ENCODE results near the gene WDPCP. TPM values are rescaled to one million over a fixed set of nuclear protein-coding genes. Genes with fewer than 3 reads are reported as not detected.

WDPCP gene
- total RNA-seq, 4 donors from 2014 or later: 7.1 to 19.9 (median 9.6) TPM

DNA sequence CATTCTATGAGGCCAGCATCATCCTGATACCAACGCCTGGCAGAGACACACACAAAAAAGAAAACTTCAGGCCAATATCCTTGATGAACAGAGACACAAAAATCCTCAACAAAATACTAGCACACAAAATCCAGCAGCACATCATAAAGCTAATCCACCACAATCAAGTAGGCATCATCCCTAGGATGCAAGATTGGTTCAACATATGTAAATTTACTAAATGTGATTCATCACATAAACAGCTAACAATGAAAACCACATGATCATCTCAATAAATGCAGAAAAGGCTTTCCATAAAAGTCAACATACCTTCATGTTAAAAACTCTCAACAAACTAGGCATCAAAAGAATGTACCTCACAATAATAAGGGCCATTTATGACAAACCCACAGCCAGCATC lies 65.3 kb downstream of the WDPCP start:
- no peak overlapping the region for H3K27ac ChIP-seq
- H3K4me1 ChIP-seq: no peaks in the 10 kb centered on the region
- H3K36me3 ChIP-seq: no peaks in the 10 kb centered on the region
- H3K9me3 ChIP-seq: peaks cover 0 to 53% (median 0%) of the 10 kb centered on the region in 3 donors
- no peak overlapping the region for H3K4me3 ChIP-seq
- no peak for ATAC-seq
- no peaks in the 10 kb centered on the region for H3K27me3 ChIP-seq
- TF ChIP-seq EP300 (IDR thresholded peaks at IDR 0.05) (no peak), POLR2AphosphoS5 (IDR thresholded peaks at IDR 0.05) (no peak), POLR2A (IDR thresholded peaks at IDR 0.05) (no peak)
- TF ChIP-seq, protein P1, sequence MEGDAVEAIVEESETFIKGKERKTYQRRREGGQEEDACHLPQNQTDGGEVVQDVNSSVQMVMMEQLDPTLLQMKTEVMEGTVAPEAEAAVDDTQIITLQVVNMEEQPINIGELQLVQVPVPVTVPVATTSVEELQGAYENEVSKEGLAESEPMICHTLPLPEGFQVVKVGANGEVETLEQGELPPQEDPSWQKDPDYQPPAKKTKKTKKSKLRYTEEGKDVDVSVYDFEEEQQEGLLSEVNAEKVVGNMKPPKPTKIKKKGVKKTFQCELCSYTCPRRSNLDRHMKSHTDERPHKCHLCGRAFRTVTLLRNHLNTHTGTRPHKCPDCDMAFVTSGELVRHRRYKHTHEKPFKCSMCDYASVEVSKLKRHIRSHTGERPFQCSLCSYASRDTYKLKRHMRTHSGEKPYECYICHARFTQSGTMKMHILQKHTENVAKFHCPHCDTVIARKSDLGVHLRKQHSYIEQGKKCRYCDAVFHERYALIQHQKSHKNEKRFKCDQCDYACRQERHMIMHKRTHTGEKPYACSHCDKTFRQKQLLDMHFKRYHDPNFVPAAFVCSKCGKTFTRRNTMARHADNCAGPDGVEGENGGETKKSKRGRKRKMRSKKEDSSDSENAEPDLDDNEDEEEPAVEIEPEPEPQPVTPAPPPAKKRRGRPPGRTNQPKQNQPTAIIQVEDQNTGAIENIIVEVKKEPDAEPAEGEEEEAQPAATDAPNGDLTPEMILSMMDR (IDR thresholded peaks at IDR 0.05): no peak
- WGBS, 2 donors (ENCODE audit: low coverage in 1 of 2): 92 to 100% methylated on average over 1 of the region's 1 CpG

- Histone ChIP-seq H3K27me3 (no peaks in the 10 kb centered on the region), H3K27ac (no peak overlapping the region), H3K36me3 (no peaks in the 10 kb centered on the region), H3K4me1 (no peaks in the 10 kb centered on the region), H3K4me3 (no peak overlapping the region), H3K9me3 (peaks cover 0 to 53% (median 0%) of the 10 kb centered on the region in 3 donors)
- no peak for TF ChIP-seq EP300 (IDR thresholded peaks at IDR 0.05)
- TF ChIP-seq, protein P1 (IDR thresholded peaks at IDR 0.05): no peak
- TF ChIP-seq POLR2A (IDR thresholded peaks at IDR 0.05): no peak
- TF ChIP-seq POLR2AphosphoS5 (IDR thresholded peaks at IDR 0.05): no peak
- no CpG with 5 or more reads among the region's 1 CpG for WGBS, 2 donors (ENCODE audit: low coverage in 1 of 2)
- no peak for ATAC-seq
Measured at GRCh38 chr2:63520793-63521192, 67.5 kb downstream of the WDPCP start.

- TF ChIP-seq, protein P1 (IDR thresholded peaks at IDR 0.05): no peak
- no peak for ATAC-seq
Measured at GRCh38 chr2:63514781-63515180, 73.5 kb downstream of the WDPCP start.

DNA sequence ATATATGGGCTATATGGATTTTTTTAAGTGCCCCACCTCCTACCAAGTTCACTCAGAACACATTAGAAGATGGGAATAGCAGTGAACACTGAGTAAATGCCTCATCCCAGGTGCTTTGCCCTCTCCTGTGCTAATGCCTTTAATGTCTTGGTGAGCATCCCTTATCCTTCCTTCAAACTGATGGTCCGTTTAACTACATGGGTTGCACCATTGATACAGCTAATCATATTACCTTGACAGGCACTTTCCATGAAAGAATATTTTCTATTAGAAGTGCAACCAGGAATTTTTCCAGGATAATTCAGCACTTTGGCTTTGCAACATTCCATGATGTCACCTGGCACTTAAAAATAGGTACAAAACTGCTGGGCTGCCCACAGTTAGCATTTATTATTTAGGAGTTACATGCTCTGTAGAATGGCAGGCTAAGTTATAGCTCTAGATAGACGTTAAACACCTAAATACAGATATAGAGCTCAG lies 74.0 kb downstream of the WDPCP start:
- Histone ChIP-seq H3K9me3 (peaks cover 0 to 32% (median 0%) of the 10 kb centered on the region in 3 donors), H3K36me3 (no peaks in the 10 kb centered on the region), H3K4me3 (no peak overlapping the region), H3K4me1 (no peaks in the 10 kb centered on the region), H3K27me3 (no peaks in the 10 kb centered on the region), H3K27ac (no peak overlapping the region)
- ATAC-seq: no peak
- 36 to 57% methylated on average over 1 to 2 of the region's 2 CpGs for WGBS, 2 donors (ENCODE audit: low coverage in 1 of 2)
- TF ChIP-seq, protein P1 (IDR thresholded peaks at IDR 0.05): no peak
- TF ChIP-seq POLR2A (IDR thresholded peaks at IDR 0.05): no peak
- TF ChIP-seq EP300 (IDR thresholded peaks at IDR 0.05): no peak
- no peak for TF ChIP-seq POLR2AphosphoS5 (IDR thresholded peaks at IDR 0.05)

More at GRCh38 chr2:63514781-63515180, 73.5 kb downstream of the WDPCP start:
- H3K27me3 ChIP-seq: no peaks in the 10 kb centered on the region
- H3K9me3 ChIP-seq: peaks cover 0 to 32% (median 0%) of the 10 kb centered on the region in 3 donors
- H3K27ac ChIP-seq: no peak overlapping the region
- no peaks in the 10 kb centered on the region for H3K36me3 ChIP-seq
- H3K4me1 ChIP-seq: no peaks in the 10 kb centered on the region
- no peak overlapping the region for H3K4me3 ChIP-seq

DNA sequence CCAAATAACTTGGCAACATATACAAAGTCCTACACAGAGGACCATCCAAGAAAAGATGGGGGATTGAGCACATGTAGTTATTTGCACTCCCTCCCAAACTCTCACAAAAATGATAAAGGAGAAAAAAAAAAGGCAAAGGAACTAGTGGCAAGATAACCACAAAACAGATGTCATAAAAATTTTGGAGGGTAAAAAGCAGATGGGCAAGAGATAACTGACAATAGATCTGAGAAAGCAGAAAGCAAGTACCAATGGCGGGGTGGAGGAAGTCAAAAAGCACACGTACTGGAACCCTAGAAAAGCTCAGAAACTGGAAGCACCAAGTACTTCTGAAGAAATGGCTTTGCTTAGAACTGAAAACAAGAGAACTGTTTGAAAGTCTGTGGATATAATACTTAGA lies 82.0 kb downstream of the WDPCP start:
- WGBS, 2 donors (ENCODE audit: low coverage in 1 of 2): 89% methylated on average over 2 of the region's 2 CpGs; no CpG with 5 or more reads in 1 of the 2 donors
- Histone ChIP-seq H3K9me3 (peaks cover 0 to 24% (median 0%) of the 10 kb centered on the region in 3 donors), H3K27me3 (no peaks in the 10 kb centered on the region), H3K4me3 (no peak overlapping the region), H3K4me1 (no peaks in the 10 kb centered on the region), H3K36me3 (no peaks in the 10 kb centered on the region), H3K27ac (no peak overlapping the region)
- no peak for ATAC-seq
- TF ChIP-seq, protein P1 (IDR thresholded peaks at IDR 0.05): no peak

Measured in gastroesophageal sphincter (tissue), 4 donors.